ENCODE data around the gene TSPAN17.

The TSPAN17 gene

DNA sequence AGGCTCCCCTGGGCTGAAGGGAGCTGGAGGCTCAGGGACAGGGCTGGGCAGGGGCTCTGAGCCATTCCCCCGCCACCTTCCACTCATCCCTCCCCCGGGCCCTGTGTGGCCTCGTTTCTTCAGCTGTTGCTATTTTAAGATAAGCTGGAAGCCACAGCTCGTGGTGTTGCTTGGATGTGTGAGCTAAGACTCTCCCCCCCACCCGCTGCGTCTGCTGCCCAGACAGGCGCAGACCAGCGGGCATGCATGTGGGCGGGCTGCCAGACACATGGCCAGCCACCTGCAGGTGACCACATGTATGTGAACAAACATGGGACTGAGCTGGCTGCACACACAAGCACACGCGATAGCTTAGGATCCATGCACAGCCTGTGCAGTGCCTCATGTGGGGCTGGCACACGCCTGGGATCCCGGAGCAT lies 25.6 kb upstream of the TSPAN17 start:
- DNase-seq (ENCODE audit: low read depth in 2 of 2) = no peak

GRCh38 chr5:176624142-176624541 lies 23.1 kb upstream of the TSPAN17 start:
- DNase-seq (ENCODE audit: low read depth in 2 of 2) = no peak

DNA sequence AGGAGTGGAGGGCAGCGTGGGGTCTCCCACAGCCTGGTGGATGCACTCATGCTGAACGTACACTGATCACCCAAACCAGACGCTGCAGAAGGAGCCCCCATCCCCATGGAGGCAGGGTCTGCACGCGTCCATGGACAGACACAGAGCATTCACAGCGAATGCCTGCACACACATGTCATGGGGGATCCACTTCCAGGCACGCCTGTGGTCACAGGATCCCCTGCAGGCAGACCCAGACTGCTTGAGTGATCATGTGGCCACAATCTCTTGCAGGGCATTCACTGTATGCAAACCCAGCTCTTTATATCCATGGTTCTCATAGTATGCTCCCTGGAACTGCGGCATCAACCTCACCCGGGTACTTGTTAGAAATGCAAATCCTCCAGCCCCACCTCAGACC lies 22.3 kb upstream of the TSPAN17 start:
- no peak for DNase-seq (ENCODE audit: low read depth in 2 of 2)

DNA sequence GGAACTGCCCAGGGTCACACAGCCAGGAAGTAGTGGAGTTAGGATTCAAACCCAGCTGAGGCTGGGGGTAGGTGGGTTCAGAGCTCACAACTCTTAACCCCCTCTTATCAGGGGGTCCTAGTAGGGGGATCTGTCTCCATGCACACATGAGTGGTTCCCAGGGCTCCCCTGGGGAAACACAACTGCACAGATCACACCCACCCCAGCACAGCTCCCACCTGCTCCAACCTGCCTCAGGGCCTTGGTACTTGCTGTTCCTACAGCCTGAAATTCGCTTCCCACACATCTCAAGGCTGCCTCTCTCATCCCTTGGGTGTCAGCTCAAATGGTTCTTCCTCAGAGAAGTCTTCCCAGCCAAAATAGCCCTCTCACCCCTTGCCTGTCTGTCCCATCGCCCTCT lies 21.8 kb upstream of the TSPAN17 start:
- no peak for DNase-seq (ENCODE audit: low read depth in 2 of 2)

GRCh38 chr5:176625966-176626875 lies 21.1 kb upstream of the TSPAN17 start:
- no peak for DNase-seq (ENCODE audit: low read depth in 2 of 2)

DNA sequence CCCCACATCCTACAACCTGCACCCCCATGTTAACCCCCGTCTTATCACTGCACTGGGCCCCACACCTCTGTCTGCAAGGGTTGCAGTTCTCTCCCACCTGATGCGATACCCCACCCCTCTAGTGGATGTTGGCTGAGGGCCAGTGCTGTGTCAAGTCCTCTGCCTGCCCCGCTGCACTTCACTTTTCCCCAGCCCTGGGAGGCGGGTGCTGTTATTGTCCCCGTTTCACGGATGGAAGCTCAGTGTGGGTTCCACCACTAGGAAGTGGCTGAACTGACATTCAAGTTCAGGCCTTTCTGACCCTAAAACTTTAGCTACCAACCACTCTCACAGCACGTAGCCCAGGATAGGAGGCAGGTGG lies 20.4 kb upstream of the TSPAN17 start:
- no peak for DNase-seq (ENCODE audit: low read depth in 2 of 2)

- no peak for DNase-seq (ENCODE audit: low read depth in 2 of 2)
These were observed 19.7 kb upstream of the TSPAN17 start for GRCh38 chr5:176627582-176627981.

DNA sequence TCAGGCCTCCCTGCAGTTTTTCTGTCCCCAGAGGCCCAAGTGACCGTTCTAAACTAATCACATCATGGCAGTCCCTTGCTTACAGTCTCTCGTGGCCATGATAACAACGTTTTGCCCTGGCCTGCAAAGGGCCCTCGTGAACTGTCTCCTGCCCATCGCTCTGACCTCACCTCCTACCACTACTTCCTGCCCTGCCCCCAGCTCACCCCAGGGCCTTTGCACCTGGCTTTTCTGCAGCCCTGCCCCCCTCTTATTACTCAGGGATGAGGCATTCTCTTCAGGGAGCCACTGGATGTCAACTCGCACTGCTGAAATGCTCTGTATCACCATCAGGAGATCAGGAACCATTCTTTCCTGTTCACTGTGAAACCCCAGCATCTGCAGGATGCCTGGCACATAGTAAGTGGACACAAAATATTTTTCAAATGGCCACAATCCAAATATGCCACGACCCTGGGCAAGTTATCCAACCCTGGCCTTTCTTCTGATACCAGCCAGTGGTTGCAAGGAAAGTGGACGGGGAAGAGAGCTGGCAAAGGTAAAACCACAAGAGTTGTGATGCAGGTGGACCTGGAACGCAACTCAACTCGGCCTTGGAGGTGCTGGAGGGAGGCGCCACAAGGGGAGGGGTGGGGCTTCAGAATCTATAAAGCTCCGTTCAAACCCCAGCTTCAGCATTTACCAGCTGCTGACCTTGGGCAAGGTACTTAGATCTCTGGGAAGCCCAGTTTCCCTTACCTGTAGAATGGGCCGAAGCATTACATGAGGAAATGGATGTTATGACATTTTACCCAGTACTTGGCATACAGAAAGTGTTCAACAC lies 18.7 kb upstream of the TSPAN17 start:
- DNase-seq (ENCODE audit: low read depth in 2 of 2) = no peak

- DNase-seq (ENCODE audit: low read depth in 2 of 2) = no peak
These were observed 17.9 kb upstream of the TSPAN17 start for GRCh38 chr5:176629317-176629852.

DNA sequence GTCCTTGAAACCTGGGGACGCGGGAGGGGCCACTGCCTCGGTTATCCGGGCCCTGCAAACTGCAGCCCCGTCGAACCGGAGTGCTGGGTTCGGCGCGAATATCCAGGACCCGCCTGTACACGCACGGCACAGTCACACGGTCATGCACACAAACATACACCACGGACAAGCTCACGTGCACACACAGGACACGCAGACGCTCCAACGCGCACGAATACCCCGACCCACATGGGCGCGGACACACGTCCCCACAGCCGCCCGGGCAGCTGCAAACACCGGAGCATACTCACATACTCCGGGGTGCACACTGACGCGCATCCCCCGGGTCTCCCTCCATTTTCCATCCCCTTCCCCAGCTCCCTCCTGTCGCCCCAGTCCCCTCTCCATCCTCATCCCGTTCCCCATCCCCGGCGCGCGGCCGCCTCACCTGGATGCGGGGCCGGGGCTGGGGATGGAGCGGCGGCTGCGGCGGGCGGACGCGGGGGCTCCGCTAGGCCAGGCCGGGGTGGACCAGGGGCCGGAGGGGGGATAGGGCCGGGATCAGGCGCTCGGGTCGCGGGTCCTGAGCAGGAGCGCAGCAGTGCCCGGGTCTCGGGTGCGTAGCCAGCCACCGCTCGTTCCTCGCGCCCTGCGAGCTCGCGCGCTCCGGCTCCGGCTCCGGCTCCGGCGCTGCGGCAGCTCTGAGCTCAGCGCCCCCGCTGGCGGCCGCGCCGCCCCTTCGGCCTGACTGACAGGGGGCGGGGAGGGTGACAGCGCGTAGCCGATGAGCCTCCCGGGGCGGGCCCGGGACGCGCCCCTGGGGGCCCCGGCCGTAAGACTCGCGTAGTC lies 17.2 kb upstream of the TSPAN17 start, which contains the start of the genes EIF4E1B and SNCB:
Gene EIF4E1B (plus strand): TSS at position 823 of the 828 bp plus-strand sequence. CDS start 12,113 bp downstream, outside the sequence.
Gene SNCB (minus strand): TSS at position 682 of the 828 bp plus-strand sequence. CDS start 880 bp downstream, outside the sequence.
- DNase-seq (ENCODE audit: low read depth in 2 of 2) = peak in 1 of 2 donors; percentile 52

DNA sequence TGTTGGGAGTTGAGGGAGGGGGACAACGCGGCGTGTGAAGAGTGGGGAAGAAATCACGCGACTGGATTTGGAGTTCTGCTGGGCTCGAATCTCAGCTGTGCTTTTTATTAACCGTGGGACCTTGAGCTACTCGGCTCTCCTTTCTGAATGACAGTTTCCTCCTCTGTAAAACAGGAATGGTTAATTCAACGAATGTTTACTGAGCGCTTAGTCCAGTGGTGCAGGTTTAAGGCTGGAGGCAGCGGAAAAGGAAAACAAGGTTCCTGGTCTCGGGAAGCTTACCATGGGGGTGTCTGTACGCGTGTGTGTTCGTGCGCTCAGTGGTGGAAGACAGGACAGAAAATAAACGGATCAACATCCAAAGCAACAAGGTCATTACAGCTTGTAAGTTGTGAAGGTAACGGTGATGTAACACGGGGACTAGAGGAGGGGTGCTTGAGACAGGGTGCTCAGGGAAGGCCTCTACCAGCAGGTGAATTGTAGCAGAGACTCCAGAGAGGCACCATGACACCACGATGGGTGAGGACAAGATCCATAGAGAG lies 16.5 kb upstream of the TSPAN17 start:
- no peak for DNase-seq (ENCODE audit: low read depth in 2 of 2)

GRCh38 chr5:176631383-176632200 lies 15.7 kb upstream of the TSPAN17 start:
- DNase-seq (ENCODE audit: low read depth in 2 of 2) = no peak

- DNase-seq (ENCODE audit: low read depth in 2 of 2) = no peak
These were observed 14.5 kb upstream of the TSPAN17 start for GRCh38 chr5:176632745-176633144.

- DNase-seq (ENCODE audit: low read depth in 2 of 2) = no peak
These were observed 13.7 kb upstream of the TSPAN17 start for GRCh38 chr5:176633598-176633997.

DNA sequence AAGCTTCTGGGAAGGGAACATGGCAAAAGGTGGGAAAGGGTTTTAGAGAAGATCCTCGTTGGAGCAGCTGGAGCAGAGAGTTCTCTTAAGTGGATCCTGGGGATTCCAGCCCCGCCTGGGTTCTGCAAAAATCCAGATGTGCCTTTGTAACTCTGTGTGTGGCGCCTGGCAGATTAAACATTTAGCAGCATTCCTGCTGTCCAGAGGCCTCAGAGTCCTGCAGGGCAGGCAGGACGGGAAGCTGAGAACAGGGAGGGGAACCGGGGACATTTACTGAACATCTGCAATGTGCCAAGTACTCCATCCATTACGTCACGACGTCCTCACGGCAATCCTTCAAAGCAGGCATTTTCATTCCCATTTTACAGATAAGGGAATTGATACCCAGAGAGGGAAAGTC lies 10.9 kb upstream of the TSPAN17 start:
- no peak for DNase-seq (ENCODE audit: low read depth in 2 of 2)

GRCh38 chr5:176637556-176637955 lies 9.7 kb upstream of the TSPAN17 start:
- no peak for DNase-seq (ENCODE audit: low read depth in 2 of 2)

- DNase-seq (ENCODE audit: low read depth in 2 of 2) = no peak
These were observed 8.8 kb upstream of the TSPAN17 start for GRCh38 chr5:176638437-176638836.

DNA sequence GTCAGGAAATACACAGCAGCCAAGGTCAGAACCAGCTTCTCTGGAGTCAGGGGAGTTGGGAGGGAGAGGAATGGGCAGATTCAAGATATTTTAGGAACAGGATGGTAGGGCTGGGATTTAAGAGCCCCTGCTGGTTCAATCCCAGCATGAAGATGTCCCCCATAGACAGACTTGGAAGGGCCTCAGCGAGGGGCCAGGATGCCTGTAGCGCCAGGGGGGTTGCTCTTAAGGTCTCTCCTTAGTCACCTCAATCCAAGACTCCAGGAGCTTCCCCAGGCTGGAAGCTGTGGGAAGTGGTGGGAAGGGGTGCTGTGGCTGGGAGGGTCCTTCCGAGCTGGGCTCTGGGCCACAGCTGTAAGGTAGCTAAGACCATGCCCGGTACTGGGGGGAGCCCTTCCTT lies 8.1 kb upstream of the TSPAN17 start:
- DNase-seq (ENCODE audit: low read depth in 2 of 2) = no peak

DNA sequence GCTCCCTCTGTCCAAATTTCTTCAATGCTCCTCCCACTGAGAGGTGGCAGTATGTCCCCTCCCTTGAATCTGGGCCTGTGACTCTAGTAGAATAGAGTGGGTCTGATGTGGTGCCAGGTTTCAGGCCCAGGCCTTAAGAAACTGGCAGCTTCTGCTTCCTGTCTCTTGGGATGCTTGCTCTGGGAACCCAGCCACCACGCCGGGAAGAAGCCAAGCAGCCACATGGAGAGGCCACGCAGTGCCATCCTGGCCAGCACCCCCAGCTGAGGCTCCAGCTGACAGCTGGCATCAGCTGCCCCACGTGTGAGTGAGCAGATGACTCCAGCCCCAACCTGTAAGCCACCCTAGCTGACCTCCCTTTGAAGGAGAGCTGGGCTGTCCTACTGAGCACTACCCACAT lies 7.3 kb upstream of the TSPAN17 start:
- no peak for DNase-seq (ENCODE audit: low read depth in 2 of 2)

- no peak for DNase-seq (ENCODE audit: low read depth in 2 of 2)
These were observed 6.7 kb upstream of the TSPAN17 start for GRCh38 chr5:176640616-176641015.

Measured in stimulated activated CD8-positive, alpha-beta memory T cell treated with anti-CD3 and anti-CD28 coated beads, Interleukin-7, amount 100 ng/mL, for 4 hours (primary cell).